Subcutaneous adipose tissue (tissue), 4 donors: ENCODE data around the gene RNASE8. TPM values are rescaled to one million over a fixed set of nuclear protein-coding genes. Genes with fewer than 3 reads are reported as not detected.

ENCODE experiments used
- total RNA-seq, 4 donors: library from RNA; depleted of rRNA; stranded (reverse); fragments of >200 nt; gene quantifications; one replicate each; pipeline ENCODE4 v1.1.0, GENCODE V29; 2016
- TF ChIP-seq, protein P1 (sequence below): fragments of 450-650 bp; IDR thresholded peaks from one replicate; pipeline ENCODE4 v1.5.1; 2016; ENCODE audit warnings: low read depth, mild to moderate bottlenecking, control low read depth, antibody characterized with exemption, moderate library complexity

Gene RNASE8
- total RNA-seq, 4 donors from 2014 or later: not detected

DNA sequence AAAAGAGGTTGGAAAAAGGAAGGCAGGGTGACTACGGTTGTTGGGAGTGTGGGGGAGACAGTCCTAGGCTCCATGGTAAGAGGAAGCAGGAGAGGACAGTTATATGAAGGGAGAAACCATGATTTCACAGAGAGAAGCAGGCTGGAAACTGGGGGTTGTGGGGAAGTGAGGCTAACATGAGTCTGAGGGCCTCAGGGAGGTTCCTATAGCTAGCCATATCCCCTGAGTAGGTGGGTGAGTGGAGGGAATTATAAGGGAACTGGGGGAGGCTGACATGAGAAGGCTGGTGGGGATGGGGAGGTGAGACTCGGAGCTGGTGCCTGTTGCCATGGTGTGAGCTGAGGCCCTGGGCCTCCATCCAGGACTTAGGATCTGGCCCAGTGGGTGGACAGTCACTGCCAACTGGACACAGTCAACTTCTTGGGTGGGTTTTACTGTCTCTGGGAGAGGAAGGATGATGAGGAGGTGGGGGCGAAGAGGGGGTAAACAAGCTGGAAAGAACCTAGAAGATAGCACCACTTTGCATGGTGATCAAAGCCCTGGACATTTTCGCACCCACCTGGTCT lies 24.4 kb upstream of the RNASE8 start:
- TF ChIP-seq, protein P1, sequence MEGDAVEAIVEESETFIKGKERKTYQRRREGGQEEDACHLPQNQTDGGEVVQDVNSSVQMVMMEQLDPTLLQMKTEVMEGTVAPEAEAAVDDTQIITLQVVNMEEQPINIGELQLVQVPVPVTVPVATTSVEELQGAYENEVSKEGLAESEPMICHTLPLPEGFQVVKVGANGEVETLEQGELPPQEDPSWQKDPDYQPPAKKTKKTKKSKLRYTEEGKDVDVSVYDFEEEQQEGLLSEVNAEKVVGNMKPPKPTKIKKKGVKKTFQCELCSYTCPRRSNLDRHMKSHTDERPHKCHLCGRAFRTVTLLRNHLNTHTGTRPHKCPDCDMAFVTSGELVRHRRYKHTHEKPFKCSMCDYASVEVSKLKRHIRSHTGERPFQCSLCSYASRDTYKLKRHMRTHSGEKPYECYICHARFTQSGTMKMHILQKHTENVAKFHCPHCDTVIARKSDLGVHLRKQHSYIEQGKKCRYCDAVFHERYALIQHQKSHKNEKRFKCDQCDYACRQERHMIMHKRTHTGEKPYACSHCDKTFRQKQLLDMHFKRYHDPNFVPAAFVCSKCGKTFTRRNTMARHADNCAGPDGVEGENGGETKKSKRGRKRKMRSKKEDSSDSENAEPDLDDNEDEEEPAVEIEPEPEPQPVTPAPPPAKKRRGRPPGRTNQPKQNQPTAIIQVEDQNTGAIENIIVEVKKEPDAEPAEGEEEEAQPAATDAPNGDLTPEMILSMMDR: no peak

DNA sequence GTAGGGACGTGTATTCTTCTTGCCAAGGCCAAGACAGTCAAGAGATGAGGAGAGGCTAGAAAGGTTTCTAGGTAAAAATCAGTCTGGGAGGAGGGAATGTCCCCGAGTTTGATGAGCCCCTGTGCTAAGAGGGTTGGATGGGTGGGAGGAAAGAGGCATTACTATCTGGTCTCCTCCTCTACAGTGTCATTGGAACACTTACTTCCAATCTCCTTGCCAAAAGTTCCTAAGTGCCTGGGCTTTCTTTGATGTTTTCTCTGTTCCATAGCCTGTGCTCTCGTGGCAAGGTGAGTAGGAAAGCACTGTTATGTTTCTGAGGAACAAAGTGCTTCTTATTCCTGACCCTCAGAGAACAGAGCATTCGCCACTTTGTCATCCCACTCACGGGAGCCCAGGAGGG lies 22.9 kb upstream of the RNASE8 start, which contains the start of gene RNASE13:
Gene RNASE13 (minus strand): TSS at position 101 of the 400 bp plus-strand sequence. CDS start 519 bp downstream, outside the sequence.
- TF ChIP-seq, protein P1: no peak

GRCh38 chr14:21036751-21037150 lies 20.9 kb upstream of the RNASE8 start:
- TF ChIP-seq, protein P1: no peak

- TF ChIP-seq, protein P1: no peak
These were observed 20.5 kb upstream of the RNASE8 start for GRCh38 chr14:21037156-21037555.

- TF ChIP-seq, protein P1: no peak
These were observed 18.9 kb upstream of the RNASE8 start for GRCh38 chr14:21038441-21039422.

GRCh38 chr14:21039585-21040369 lies 17.8 kb upstream of the RNASE8 start:
- TF ChIP-seq, protein P1: no peak
